ENCODE results near the gene ZNF224. TPM values are rescaled to one million over a fixed set of nuclear protein-coding genes. Genes with fewer than 3 reads are reported as not detected.

Gene ZNF224
- total and polyA plus RNA-seq, 2 of the 13 experiments (the other 11 are each of a cell fraction or from before 2014, with no cell fraction given): 13.0 to 16.1 TPM

DNA sequence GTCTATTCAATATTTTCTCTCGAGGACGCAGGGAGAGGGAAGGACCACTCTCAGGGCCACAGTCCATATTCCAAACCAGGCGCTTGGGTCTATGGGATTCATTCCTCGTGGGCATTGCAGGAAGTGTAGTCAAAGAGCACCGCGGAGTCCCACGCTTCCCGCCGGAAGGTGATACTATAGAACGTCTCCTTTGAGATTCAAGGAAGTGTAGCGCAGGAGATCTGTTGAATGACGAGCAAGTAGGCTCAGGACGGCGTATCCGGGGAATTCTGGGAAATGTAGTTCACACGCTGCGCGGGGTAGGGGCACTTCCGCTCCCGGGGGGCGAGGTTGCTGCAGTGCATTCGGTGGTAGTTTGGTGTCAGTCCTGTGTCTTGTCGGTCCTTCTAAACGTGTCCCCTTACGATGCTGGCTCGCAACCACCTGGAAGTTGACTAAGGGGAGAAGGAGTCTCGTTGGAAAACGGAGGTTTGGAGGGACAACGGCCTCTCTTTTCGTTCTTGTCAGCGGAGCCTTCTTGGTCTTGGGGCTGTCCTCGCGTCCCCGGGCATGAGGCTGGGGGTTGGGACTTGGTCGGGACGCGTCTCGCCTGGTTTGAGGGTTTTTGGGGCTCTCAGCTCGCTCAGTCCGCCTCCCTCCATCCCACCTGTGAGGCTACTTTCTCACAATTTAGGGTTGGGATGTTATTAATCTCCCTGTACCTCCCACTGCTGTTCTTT is 22.2 kb upstream of the ZNF224 start, which contains the start of gene ZNF284 (continued):
- TF ChIP-seq, protein P1, sequence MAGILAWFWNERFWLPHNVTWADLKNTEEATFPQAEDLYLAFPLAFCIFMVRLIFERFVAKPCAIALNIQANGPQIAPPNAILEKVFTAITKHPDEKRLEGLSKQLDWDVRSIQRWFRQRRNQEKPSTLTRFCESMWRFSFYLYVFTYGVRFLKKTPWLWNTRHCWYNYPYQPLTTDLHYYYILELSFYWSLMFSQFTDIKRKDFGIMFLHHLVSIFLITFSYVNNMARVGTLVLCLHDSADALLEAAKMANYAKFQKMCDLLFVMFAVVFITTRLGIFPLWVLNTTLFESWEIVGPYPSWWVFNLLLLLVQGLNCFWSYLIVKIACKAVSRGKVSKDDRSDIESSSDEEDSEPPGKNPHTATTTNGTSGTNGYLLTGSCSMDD (CRISPR knock-in tag; IDR thresholded peaks at IDR 0.05): no peak
- TF ChIP-seq ZNF747 (CRISPR knock-in tag; IDR thresholded peaks at IDR 0.05; ENCODE audit: borderline replicate concordance) (no peak), BRF2 (CRISPR knock-in tag; IDR thresholded peaks at IDR 0.05) (no peak), ZNF704 (CRISPR knock-in tag; IDR thresholded peaks at IDR 0.05; ENCODE audit: borderline replicate concordance) (no peak), ZNF574 (CRISPR knock-in tag; IDR thresholded peaks at IDR 0.05) (peak; percentile 93), BHLHE40 (IDR thresholded peaks at IDR 0.05; ENCODE audit: low read length) (no peak), ZNF235 (CRISPR knock-in tag; IDR thresholded peaks at IDR 0.05; ENCODE audit: borderline replicate concordance) (no peak), ARID2 (CRISPR knock-in tag; IDR thresholded peaks at IDR 0.05; ENCODE audit: borderline replicate concordance) (no peak), ZNF18 (CRISPR knock-in tag; IDR thresholded peaks at IDR 0.05; ENCODE audit: insufficient replicate concordance) (no peak), ZNF788 (CRISPR knock-in tag; IDR thresholded peaks at IDR 0.05; ENCODE audit: borderline replicate concordance) (peak; percentile 66; the same call in 1 of the 2 replicates), ZNF800 (CRISPR knock-in tag; IDR thresholded peaks at IDR 0.05) (no peak), ZSCAN12 (CRISPR knock-in tag; IDR thresholded peaks at IDR 0.05) (no peak), GLI4 (CRISPR knock-in tag; IDR thresholded peaks at IDR 0.05; ENCODE audit: borderline replicate concordance) (no peak; the same call in 1 of the 2 replicates), REL (CRISPR knock-in tag; conservative IDR thresholded peaks at IDR 0.05) (no peak), ZFP37 (CRISPR knock-in tag; IDR thresholded peaks at IDR 0.05; ENCODE audit: borderline replicate concordance) (no peak), ZNF605 (CRISPR knock-in tag; IDR thresholded peaks at IDR 0.05) (no peak), ZNF124 (CRISPR knock-in tag; IDR thresholded peaks at IDR 0.05) (no peak), YEATS4 (CRISPR knock-in tag; IDR thresholded peaks at IDR 0.05; ENCODE audit: borderline replicate concordance) (no peak)

Data from HepG2 (cell line).